WERI-Rb-1 (cell line): ENCODE data around the gene OLFM4.

Experiments used
- DNase-seq: peaks from one replicate; pipeline ENCODE4 v3.0.0-alpha.2; 2020
- H3K27ac ChIP-seq: fragments of 250-450 bp; sonication (Bioruptor Pico); 2 replicates; pipeline ENCODE4 v1.5.1; 2020; ENCODE audit warnings: mild to moderate bottlenecking, moderate library complexity
- H3K27me3 ChIP-seq: fragments of 250-450 bp; sonication (Bioruptor Pico); 2 replicates; pipeline ENCODE4 v1.5.1; 2021; ENCODE audit warnings: mild to moderate bottlenecking, low read depth, moderate library complexity; ENCODE audit not compliant: insufficient read depth, severe bottlenecking
- H3K36me3 ChIP-seq: fragments of 250-450 bp; sonication (Bioruptor Pico); 2 replicates; pipeline ENCODE4 v1.5.1; 2020; ENCODE audit warnings: mild to moderate bottlenecking, moderate library complexity
- H3K4me3 ChIP-seq: 2 replicates; pipeline ENCODE4 v1.5.1; 2011; ENCODE audit warnings: low read depth, mild to moderate bottlenecking, control low read depth, low read length
- H3K9me3 ChIP-seq: fragments of 250-450 bp; sonication (Bioruptor Pico); 2 replicates; pipeline ENCODE4 v1.5.1; 2021; ENCODE audit warnings: mild to moderate bottlenecking, moderate library complexity; ENCODE audit not compliant: severe bottlenecking
- CTCF ChIP-seq: IDR thresholded peaks from 2 replicates; pipeline ENCODE4 v1.5.1; 2011; ENCODE audit warnings: low read depth, mild to moderate bottlenecking, control low read depth, inconsistent platforms, low read length

Gene OLFM4, protein sequence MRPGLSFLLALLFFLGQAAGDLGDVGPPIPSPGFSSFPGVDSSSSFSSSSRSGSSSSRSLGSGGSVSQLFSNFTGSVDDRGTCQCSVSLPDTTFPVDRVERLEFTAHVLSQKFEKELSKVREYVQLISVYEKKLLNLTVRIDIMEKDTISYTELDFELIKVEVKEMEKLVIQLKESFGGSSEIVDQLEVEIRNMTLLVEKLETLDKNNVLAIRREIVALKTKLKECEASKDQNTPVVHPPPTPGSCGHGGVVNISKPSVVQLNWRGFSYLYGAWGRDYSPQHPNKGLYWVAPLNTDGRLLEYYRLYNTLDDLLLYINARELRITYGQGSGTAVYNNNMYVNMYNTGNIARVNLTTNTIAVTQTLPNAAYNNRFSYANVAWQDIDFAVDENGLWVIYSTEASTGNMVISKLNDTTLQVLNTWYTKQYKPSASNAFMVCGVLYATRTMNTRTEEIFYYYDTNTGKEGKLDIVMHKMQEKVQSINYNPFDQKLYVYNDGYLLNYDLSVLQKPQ

GRCh38 chr13:53028637-53029203 lies at the start of gene OLFM4:
OLFM4 (plus strand) TSS chr13:53028813; CDS start chr13:53028837, 24 bp downstream.
- TF ChIP-seq CTCF: no peak
- no peak for DNase-seq
- no peak within 1 kb of the TSS for H3K27ac ChIP-seq
- no peaks in the 10 kb centered on the region for H3K36me3 ChIP-seq
- no peaks in the 10 kb centered on the region for H3K9me3 ChIP-seq
- no peak within 1 kb of the TSS for H3K4me3 ChIP-seq
- no peaks in the 10 kb centered on the region for H3K27me3 ChIP-seq

- no peak overlapping the region for H3K27ac ChIP-seq
- H3K4me3 ChIP-seq: no peak overlapping the region
- no peaks in the 10 kb centered on the region for H3K9me3 ChIP-seq
- no peak for DNase-seq
- no peaks in the 10 kb centered on the region for H3K36me3 ChIP-seq
- H3K27me3 ChIP-seq: no peaks in the 10 kb centered on the region
- no peak for TF ChIP-seq CTCF
These were observed 49.6 kb upstream of the OLFM4 start for GRCh38 chr13:52978989-52979388.

GRCh38 chr13:52980695-52981094 lies 47.9 kb upstream of the OLFM4 start:
- no peak for TF ChIP-seq CTCF
- no peaks in the 10 kb centered on the region for H3K36me3 ChIP-seq
- no peak overlapping the region for H3K4me3 ChIP-seq
- H3K9me3 ChIP-seq: no peaks in the 10 kb centered on the region
- no peak for DNase-seq
- H3K27ac ChIP-seq: no peak overlapping the region
- no peaks in the 10 kb centered on the region for H3K27me3 ChIP-seq

GRCh38 chr13:52983836-52984235 lies 44.8 kb upstream of the OLFM4 start:
- TF ChIP-seq CTCF: no peak
- H3K4me3 ChIP-seq: no peak overlapping the region
- no peak for DNase-seq
- H3K36me3 ChIP-seq: no peaks in the 10 kb centered on the region
- no peak overlapping the region for H3K27ac ChIP-seq
- no peaks in the 10 kb centered on the region for H3K27me3 ChIP-seq
- H3K9me3 ChIP-seq: no peaks in the 10 kb centered on the region

DNA sequence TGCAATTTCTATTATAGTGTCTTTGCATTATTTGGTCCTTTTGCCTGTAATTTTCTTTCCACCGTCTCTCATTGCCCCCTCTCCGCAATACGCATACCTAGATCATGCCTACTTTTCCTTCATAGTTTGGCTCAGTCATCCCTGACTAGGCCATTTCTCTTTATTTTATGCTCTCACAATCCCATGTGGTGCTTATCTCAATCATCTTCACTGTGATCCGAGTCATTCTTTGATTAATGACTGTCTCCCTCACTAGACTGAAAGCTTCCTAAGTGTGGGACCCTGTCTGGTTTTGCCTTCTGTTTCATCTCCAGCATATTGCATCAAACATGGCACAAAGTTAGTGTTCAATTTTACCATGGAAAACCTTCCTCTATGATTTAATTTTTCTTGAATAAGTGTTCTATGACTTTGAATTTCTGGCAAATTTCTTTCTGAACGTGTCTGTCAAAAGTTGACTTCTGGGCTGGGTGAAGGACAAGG lies 43.7 kb upstream of the OLFM4 start:
- no peaks in the 10 kb centered on the region for H3K36me3 ChIP-seq
- no peaks in the 10 kb centered on the region for H3K27me3 ChIP-seq
- TF ChIP-seq CTCF: no peak
- no peak overlapping the region for H3K27ac ChIP-seq
- no peaks in the 10 kb centered on the region for H3K9me3 ChIP-seq
- no peak overlapping the region for H3K4me3 ChIP-seq
- DNase-seq: no peak
